ENCODE measurements around the gene SLC18B1.
A peak's percentile ranks its signal among the peaks of the same experiment; 100 is the strongest.

Gene SLC18B1

GRCh38 chr6:132797951-132798868 lies at the start of gene SLC18B1:
Gene SLC18B1 (minus strand): TSS chr6:132798637. CDS start chr6:132798456, 181 bp downstream.
- DNase-seq: peak; percentile 78

GRCh38 chr6:132843316-132844035 lies 45.0 kb upstream of the SLC18B1 start:
- DNase-seq: no peak

GRCh38 chr6:132841966-132842365 lies 43.5 kb upstream of the SLC18B1 start:
- DNase-seq: no peak

GRCh38 chr6:132832891-132833290 lies 34.5 kb upstream of the SLC18B1 start:
- DNase-seq: no peak

GRCh38 chr6:132830334-132830751 lies 31.9 kb upstream of the SLC18B1 start:
- peak; percentile 57 for DNase-seq

GRCh38 chr6:132820629-132821381 lies 22.4 kb upstream of the SLC18B1 start:
- DNase-seq: peak; percentile 59

- peak; percentile 54 for DNase-seq
Measured at GRCh38 chr6:132819405-132820161, 21.1 kb upstream of the SLC18B1 start.

GRCh38 chr6:132818404-132819359 lies 20.2 kb upstream of the SLC18B1 start:
- DNase-seq: peak; percentile 37

- peak; percentile 20 for DNase-seq
Measured at GRCh38 chr6:132817554-132818403, 19.3 kb upstream of the SLC18B1 start.

GRCh38 chr6:132816660-132817059 lies 18.2 kb upstream of the SLC18B1 start:
- peak; percentile 43 for DNase-seq

- peak; percentile 48 for DNase-seq
Measured at GRCh38 chr6:132814716-132815570, 16.5 kb upstream of the SLC18B1 start.

- DNase-seq: peak; percentile 74
Measured at GRCh38 chr6:132813173-132813856, 14.9 kb upstream of the SLC18B1 start.

- DNase-seq: no peak
Measured at GRCh38 chr6:132812756-132813172, 14.3 kb upstream of the SLC18B1 start.

GRCh38 chr6:132812255-132812732 lies 13.9 kb upstream of the SLC18B1 start:
- peak; percentile 68 for DNase-seq

- no peak for DNase-seq
Measured at GRCh38 chr6:132811276-132811675, 12.8 kb upstream of the SLC18B1 start.

GRCh38 chr6:132805548-132805947 lies 7.1 kb upstream of the SLC18B1 start:
- DNase-seq: no peak

GRCh38 chr6:132804251-132804650 lies 5.8 kb upstream of the SLC18B1 start:
- no peak for DNase-seq

GRCh38 chr6:132800656-132801055 lies 2.2 kb upstream of the SLC18B1 start:
- no peak for DNase-seq

Data from hematopoietic multipotent progenitor cell treated with erythropoietin and hydrocortisone succinate and interleukin-3 and kit ligand, for 4 days (in vitro differentiated cells).